Measurements from ENCODE around the gene AKT2. TPM values are rescaled to one million over a fixed set of nuclear protein-coding genes. Genes with fewer than 3 reads are reported as not detected.

AKT2 gene
- total and polyA plus RNA-seq, 2 donors from 2014 or later, result 75.0 to 154 TPM

GRCh38 chr19:40235238-40236025 lies 49.7 kb downstream of the AKT2 start:
- TF ChIP-seq, protein P1, sequence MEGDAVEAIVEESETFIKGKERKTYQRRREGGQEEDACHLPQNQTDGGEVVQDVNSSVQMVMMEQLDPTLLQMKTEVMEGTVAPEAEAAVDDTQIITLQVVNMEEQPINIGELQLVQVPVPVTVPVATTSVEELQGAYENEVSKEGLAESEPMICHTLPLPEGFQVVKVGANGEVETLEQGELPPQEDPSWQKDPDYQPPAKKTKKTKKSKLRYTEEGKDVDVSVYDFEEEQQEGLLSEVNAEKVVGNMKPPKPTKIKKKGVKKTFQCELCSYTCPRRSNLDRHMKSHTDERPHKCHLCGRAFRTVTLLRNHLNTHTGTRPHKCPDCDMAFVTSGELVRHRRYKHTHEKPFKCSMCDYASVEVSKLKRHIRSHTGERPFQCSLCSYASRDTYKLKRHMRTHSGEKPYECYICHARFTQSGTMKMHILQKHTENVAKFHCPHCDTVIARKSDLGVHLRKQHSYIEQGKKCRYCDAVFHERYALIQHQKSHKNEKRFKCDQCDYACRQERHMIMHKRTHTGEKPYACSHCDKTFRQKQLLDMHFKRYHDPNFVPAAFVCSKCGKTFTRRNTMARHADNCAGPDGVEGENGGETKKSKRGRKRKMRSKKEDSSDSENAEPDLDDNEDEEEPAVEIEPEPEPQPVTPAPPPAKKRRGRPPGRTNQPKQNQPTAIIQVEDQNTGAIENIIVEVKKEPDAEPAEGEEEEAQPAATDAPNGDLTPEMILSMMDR (IDR thresholded peaks at IDR 0.05; ENCODE audit: borderline replicate concordance, extremely low read depth, insufficient read depth), result no peak
- no peak overlapping the region for H3K4me3 ChIP-seq (ENCODE audit: low read length in 3 of 3)
- FAIRE-seq, result no peak
- intact Hi-C loops (cut with DNase I), result no loop called here
- peak in 1 of 5 donors; percentile 73 for DNase-seq
- H3K27me3 ChIP-seq (ENCODE audit: control insufficient read depth, insufficient read depth, low read length), result no peaks in the 10 kb centered on the region
- no peaks in the 10 kb centered on the region for H3K9me3 ChIP-seq (ENCODE audit: control insufficient read depth in 2 of 3, insufficient read depth in 1 of 3, low read length in 3 of 3)
- H3K9ac ChIP-seq (ENCODE audit: low read length in 3 of 3), result no peak overlapping the region
- peaks cover 4 to 53% (median 26%) of the 10 kb centered on the region in 3 donors for H3K36me3 ChIP-seq (ENCODE audit: control insufficient read depth in 2 of 3, insufficient read depth in 3 of 3, low read length in 3 of 3)
- H3K4me1 ChIP-seq (ENCODE audit: control insufficient read depth in 2 of 3, insufficient read depth in 2 of 3, low read depth in 1 of 3, low read length in 3 of 3), result peaks cover 0 to 13% (median 9%) of the 10 kb centered on the region in 3 donors
- H3K27ac ChIP-seq (ENCODE audit: low read depth in 2 of 2, low read length in 2 of 2), result no peak overlapping the region

DNA sequence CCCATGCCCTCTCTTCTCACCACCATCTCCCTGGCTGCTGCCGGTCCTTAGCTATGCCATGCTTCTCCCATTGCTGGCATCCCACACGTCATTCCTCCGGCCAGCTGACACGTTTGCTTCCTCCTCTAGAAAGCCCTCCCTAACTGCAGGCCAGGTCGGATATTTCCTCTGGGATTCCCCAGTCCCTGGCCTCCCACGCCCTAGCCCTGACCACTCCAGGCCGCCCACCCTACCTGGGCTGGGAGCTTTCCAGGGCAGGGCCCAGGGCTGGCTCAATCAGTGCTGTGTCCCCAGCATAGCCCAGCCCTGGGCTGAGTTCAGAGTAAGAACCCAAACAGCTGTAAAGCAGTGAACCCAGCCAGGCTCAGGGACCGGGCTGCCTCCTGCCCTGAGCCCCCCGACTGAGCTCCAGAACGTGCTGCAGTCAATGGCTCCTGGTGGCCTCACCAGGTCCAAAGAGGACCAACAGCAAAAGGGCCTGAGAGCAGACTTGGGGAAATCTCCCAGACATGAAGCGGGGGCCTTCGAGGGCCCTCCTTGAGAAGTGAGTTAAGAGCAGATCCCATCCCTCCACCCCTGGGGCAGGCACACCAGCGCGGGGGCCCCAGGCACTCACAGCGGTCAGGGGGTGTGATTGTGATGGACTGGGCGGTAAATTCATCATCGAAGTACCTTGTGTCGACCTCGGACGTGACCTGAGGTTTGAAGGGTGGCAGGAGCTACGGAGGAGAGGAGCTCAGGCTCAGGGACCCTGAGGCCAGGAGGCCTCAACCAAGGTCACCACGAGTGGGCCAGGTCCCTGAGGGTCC lies 50.5 kb downstream of the AKT2 start:
- DNase-seq, result peak in 1 of 5 donors; percentile 72
- intact Hi-C loops (cut with DNase I), result no loop called here
- TF ChIP-seq, protein P1 (IDR thresholded peaks at IDR 0.05; ENCODE audit: borderline replicate concordance, extremely low read depth, insufficient read depth), result no peak
- no peak for FAIRE-seq
- Histone ChIP-seq H3K27me3 (ENCODE audit: control insufficient read depth, insufficient read depth, low read length) (no peaks in the 10 kb centered on the region), H3K9ac (ENCODE audit: low read length in 3 of 3) (no peak overlapping the region), H3K4me3 (ENCODE audit: low read length in 3 of 3) (no peak overlapping the region), H3K27ac (ENCODE audit: low read depth in 2 of 2, low read length in 2 of 2) (no peak overlapping the region), H3K4me1 (ENCODE audit: control insufficient read depth in 2 of 3, insufficient read depth in 2 of 3, low read depth in 1 of 3, low read length in 3 of 3) (peaks cover 0 to 13% (median 9%) of the 10 kb centered on the region in 3 donors), H3K9me3 (ENCODE audit: control insufficient read depth in 2 of 3, insufficient read depth in 1 of 3, low read length in 3 of 3) (no peaks in the 10 kb centered on the region), H3K36me3 (ENCODE audit: control insufficient read depth in 2 of 3, insufficient read depth in 3 of 3, low read length in 3 of 3) (peaks cover 2 to 47% (median 21%) of the 10 kb centered on the region in 3 donors)

DNA sequence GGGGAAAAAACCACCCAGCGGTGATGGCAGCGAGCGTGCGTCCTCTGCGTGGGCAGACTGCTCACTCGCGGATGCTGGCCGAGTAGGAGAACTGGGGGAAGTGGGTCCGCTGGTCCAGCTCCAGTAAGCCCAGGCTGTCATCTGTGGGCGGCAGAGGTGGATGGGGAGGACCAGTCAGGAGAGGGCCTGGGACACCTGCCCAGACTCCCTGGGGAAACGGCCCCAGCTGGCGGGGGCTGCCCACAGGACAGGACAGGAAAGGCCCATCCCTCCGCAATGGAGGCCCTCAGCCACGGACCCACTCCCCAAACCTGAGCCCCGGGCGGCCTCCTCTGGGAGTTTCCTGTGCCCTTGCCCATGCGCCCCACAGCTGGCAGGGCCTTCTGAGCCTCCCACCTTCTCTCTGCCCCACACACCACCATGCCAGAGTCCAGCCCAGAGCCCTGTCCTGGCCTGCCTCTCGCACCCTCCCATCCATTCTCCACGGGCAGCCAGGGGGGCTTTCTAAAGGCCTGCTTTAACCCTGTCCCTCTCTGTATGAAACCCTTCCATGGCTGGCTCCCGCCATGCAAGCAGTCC lies 51.2 kb downstream of the AKT2 start:
- FAIRE-seq (no peak), DNase-seq (no peak)
- Histone ChIP-seq H3K27ac (ENCODE audit: low read depth in 2 of 2, low read length in 2 of 2) (no peak overlapping the region), H3K4me1 (ENCODE audit: control insufficient read depth in 2 of 3, insufficient read depth in 2 of 3, low read depth in 1 of 3, low read length in 3 of 3) (peaks cover 0 to 13% (median 9%) of the 10 kb centered on the region in 3 donors), H3K4me3 (ENCODE audit: low read length in 3 of 3) (no peak overlapping the region), H3K9ac (ENCODE audit: low read length in 3 of 3) (no peak overlapping the region), H3K36me3 (ENCODE audit: control insufficient read depth in 2 of 3, insufficient read depth in 3 of 3, low read length in 3 of 3) (peaks cover 0 to 40% (median 15%) of the 10 kb centered on the region in 3 donors), H3K27me3 (ENCODE audit: control insufficient read depth, insufficient read depth, low read length) (no peaks in the 10 kb centered on the region), H3K9me3 (ENCODE audit: control insufficient read depth in 2 of 3, insufficient read depth in 1 of 3, low read length in 3 of 3) (no peaks in the 10 kb centered on the region)
- TF ChIP-seq, protein P1 (IDR thresholded peaks at IDR 0.05; ENCODE audit: borderline replicate concordance, extremely low read depth, insufficient read depth), result no peak
- intact Hi-C loops (cut with DNase I), result no loop called here
